Activated T-cell treated with anti-CD3 and anti-CD28 coated beads, Interleukin-2, amount 50 U/mL, for 72 hours (primary cell): ENCODE measurements around the gene LCN10. TPM values are rescaled to one million over a fixed set of nuclear protein-coding genes. Genes with fewer than 3 reads are reported as not detected.
A peak's percentile ranks its signal among the peaks of the same experiment; 100 is the strongest.
"Not testable (repeated sequence)": the region's sequence is repeated elsewhere in the genome, so short reads cannot be mapped to it uniquely, and the experiment has no call there.

Experiments
- ATAC-seq, 2 donors: fragments of 150-1000 bp; cut with Tn5 transposase; replicated peaks in 1 of 2; 2 replicates each; pipeline ENCODE4 v1.10.0; 2021; ENCODE audit warnings: moderate library complexity in 2 of 2, mild to moderate bottlenecking in 1 of 2
- DNase-seq, 2 donors: peaks; one replicate each; pipeline ENCODE4 v3.0.0; 2021 to 2022; ENCODE audit warnings: mixed read lengths in 1 of 2
- H3K27ac Mint-ChIP-seq: one replicate; pipeline ENCODE4 v1.8.0; 2022; ENCODE audit warnings: mild to moderate bottlenecking, moderate library complexity, mixed read lengths
- H3K27me3 Mint-ChIP-seq: one replicate; pipeline ENCODE4 v1.8.0; 2022; ENCODE audit warnings: low read depth, mixed read lengths
- H3K36me3 Mint-ChIP-seq, 2 donors: one replicate each; pipeline ENCODE4 v1.8.0; 2022; ENCODE audit warnings: mixed read lengths in 2 of 2, mild to moderate bottlenecking in 1 of 2; ENCODE audit not compliant: insufficient read depth in 2 of 2
- H3K4me1 Mint-ChIP-seq: one replicate; pipeline ENCODE4 v1.8.0; 2022; ENCODE audit warnings: low read depth, mixed read lengths
- H3K4me3 Mint-ChIP-seq, 2 donors: one replicate each; pipeline ENCODE4 v1.8.0; 2022; ENCODE audit warnings: mild to moderate bottlenecking in 2 of 2, mixed read lengths in 2 of 2, moderate library complexity in 2 of 2
- H3K9me3 Mint-ChIP-seq, 2 donors: one replicate each; pipeline ENCODE4 v1.8.0; 2022; ENCODE audit warnings: mixed read lengths in 2 of 2
- total RNA-seq, 2 donors: library from RNA; stranded (reverse); gene quantifications; one replicate each; pipeline ENCODE4 v1.2.3, GENCODE V29; 2022

The LCN10 gene
- total RNA-seq, 2 donors from 2014 or later, result 0.21 to 0.70 TPM

- Mint-ChIP-seq H3K27me3 (peaks cover 27% of the 10 kb centered on the region), H3K36me3 (no peaks in the 10 kb centered on the region), H3K27ac (no peak overlapping the region), H3K9me3 (no peaks in the 10 kb centered on the region), H3K4me1 (peaks cover 23% of the 10 kb centered on the region), H3K4me3 (no peak overlapping the region)
- no peak for DNase-seq
- no peak for ATAC-seq
These were observed 22.3 kb upstream of the LCN10 start for GRCh38 chr9:136765041-136765440.

- Mint-ChIP-seq H3K4me1 (peaks cover 19% of the 10 kb centered on the region), H3K9me3 (no peaks in the 10 kb centered on the region), H3K27ac (no peak within 1 kb of the TSS), H3K27me3 (peaks cover 27% of the 10 kb centered on the region), H3K36me3 (no peaks in the 10 kb centered on the region), H3K4me3 (no peak within 1 kb of the TSS)
- no peak for ATAC-seq
- DNase-seq, result no peak
These were observed 21.7 kb upstream of the LCN10 start, which contains the start of gene LCN15 for GRCh38 chr9:136764301-136764891. Gene LCN15 (minus strand): TSS chr9:136764518. CDS start chr9:136764488, 30 bp downstream.

GRCh38 chr9:136763649-136764035, 20.9 kb upstream of the LCN10 start:
- DNase-seq (no peak), ATAC-seq (no peak)
- no peak overlapping the region for H3K27ac Mint-ChIP-seq
- H3K27me3 Mint-ChIP-seq, result peaks cover 26% of the 10 kb centered on the region
- no peaks in the 10 kb centered on the region for H3K9me3 Mint-ChIP-seq
- H3K4me1 Mint-ChIP-seq, result peaks cover 19% of the 10 kb centered on the region
- no peaks in the 10 kb centered on the region for H3K36me3 Mint-ChIP-seq
- no peak overlapping the region for H3K4me3 Mint-ChIP-seq

- no peak overlapping the region for H3K4me3 Mint-ChIP-seq
- DNase-seq, result peak; percentile 43 to 45
- H3K36me3 Mint-ChIP-seq, result no peaks in the 10 kb centered on the region
- H3K27ac Mint-ChIP-seq, result no peak overlapping the region
- peak; percentile 29 to 51 for ATAC-seq
- H3K27me3 Mint-ChIP-seq, result peaks cover 21% of the 10 kb centered on the region
- no peaks in the 10 kb centered on the region for H3K9me3 Mint-ChIP-seq
- peaks cover 19% of the 10 kb centered on the region for H3K4me1 Mint-ChIP-seq
These were observed 20.3 kb upstream of the LCN10 start for GRCh38 chr9:136762915-136763648.

- ATAC-seq, result no peak
- no peak for DNase-seq
- peaks cover 19% of the 10 kb centered on the region for H3K4me1 Mint-ChIP-seq
- H3K36me3 Mint-ChIP-seq, result no peaks in the 10 kb centered on the region
- no peak overlapping the region for H3K27ac Mint-ChIP-seq
- H3K4me3 Mint-ChIP-seq, result no peak overlapping the region
- H3K27me3 Mint-ChIP-seq, result peaks cover 12% of the 10 kb centered on the region
- no peaks in the 10 kb centered on the region for H3K9me3 Mint-ChIP-seq
These were observed 19.5 kb upstream of the LCN10 start for GRCh38 chr9:136762221-136762691.

GRCh38 chr9:136761545-136761981, 18.8 kb upstream of the LCN10 start:
- Mint-ChIP-seq H3K27me3 (peaks cover 6% of the 10 kb centered on the region), H3K36me3 (no peaks in the 10 kb centered on the region), H3K4me1 (peaks cover 12% of the 10 kb centered on the region), H3K4me3 (no peak overlapping the region), H3K27ac (no peak overlapping the region), H3K9me3 (no peaks in the 10 kb centered on the region)
- DNase-seq, result no peak
- no peak for ATAC-seq

- DNase-seq (peak in 1 of 2 donors; percentile 37), ATAC-seq (peak in 1 of 2 donors; percentile 44)
- H3K27ac Mint-ChIP-seq, H3K27me3 Mint-ChIP-seq, H3K9me3 Mint-ChIP-seq, H3K4me1 Mint-ChIP-seq, H3K4me3 Mint-ChIP-seq, H3K36me3 Mint-ChIP-seq: not testable (repeated sequence)
These were observed 18.2 kb upstream of the LCN10 start for GRCh38 chr9:136760834-136761544.

GRCh38 chr9:136760424-136760823, 17.7 kb upstream of the LCN10 start:
- DNase-seq (no peak), ATAC-seq (no peak)
- Mint-ChIP-seq H3K36me3 (peaks cover 7 to 9% of the 10 kb centered on the region in 2 donors), H3K9me3 (peaks cover 0 to 9% of the 10 kb centered on the region in 2 donors), H3K4me1 (peaks cover under 1% of the 10 kb centered on the region), H3K27ac (no peak overlapping the region), H3K4me3 (no peak overlapping the region), H3K27me3 (peaks cover 6% of the 10 kb centered on the region)

GRCh38 chr9:136759436-136760325, 16.9 kb upstream of the LCN10 start:
- peaks cover 0 to 10% of the 10 kb centered on the region in 2 donors for H3K9me3 Mint-ChIP-seq
- DNase-seq (no peak), ATAC-seq (no peak)
- H3K36me3 Mint-ChIP-seq, result peaks cover 8 to 9% of the 10 kb centered on the region in 2 donors
- H3K27me3 Mint-ChIP-seq, result peaks cover 6% of the 10 kb centered on the region
- no peak overlapping the region for H3K4me3 Mint-ChIP-seq
- no peaks in the 10 kb centered on the region for H3K4me1 Mint-ChIP-seq
- H3K27ac Mint-ChIP-seq, result no peak overlapping the region

GRCh38 chr9:136759001-136759400, 16.3 kb upstream of the LCN10 start:
- Mint-ChIP-seq H3K4me1 (no peaks in the 10 kb centered on the region), H3K9me3 (peaks cover 0 to 10% of the 10 kb centered on the region in 2 donors), H3K27me3 (peaks cover 6% of the 10 kb centered on the region), H3K27ac (no peak overlapping the region), H3K4me3 (no peak overlapping the region), H3K36me3 (peaks cover 8 to 9% of the 10 kb centered on the region in 2 donors)
- DNase-seq (no peak), ATAC-seq (no peak)

- ATAC-seq, result no peak
These were observed 15.0 kb upstream of the LCN10 start for GRCh38 chr9:136757751-136758140.

GRCh38 chr9:136757328-136757727, 14.6 kb upstream of the LCN10 start:
- H3K4me3 Mint-ChIP-seq, result no peak overlapping the region
- peaks cover 4 to 14% of the 10 kb centered on the region in 2 donors for H3K9me3 Mint-ChIP-seq
- H3K27me3 Mint-ChIP-seq, result peaks cover 13% of the 10 kb centered on the region
- peaks cover 13 to 16% of the 10 kb centered on the region in 2 donors for H3K36me3 Mint-ChIP-seq
- H3K27ac Mint-ChIP-seq, result no peak overlapping the region
- H3K4me1 Mint-ChIP-seq, result no peaks in the 10 kb centered on the region
- no peak for DNase-seq
- ATAC-seq, result no peak

More at GRCh38 chr9:136757751-136758140, 15.0 kb upstream of the LCN10 start:
- Mint-ChIP-seq H3K36me3 (peaks cover 9 to 11% of the 10 kb centered on the region in 2 donors), H3K9me3 (peaks cover 0 to 10% of the 10 kb centered on the region in 2 donors), H3K27me3 (peaks cover 9% of the 10 kb centered on the region), H3K4me1 (no peaks in the 10 kb centered on the region), H3K27ac (no peak overlapping the region), H3K4me3 (no peak overlapping the region)
- no peak for DNase-seq
